Activated CD4-positive, alpha-beta T cell treated with anti-CD3 and anti-CD28 coated beads, Interleukin-2, amount 10 ng/mL, durations not matched to agents 7 days and 5 days (primary cell): ENCODE data around the gene KLK1. TPM values are rescaled to one million over a fixed set of nuclear protein-coding genes. Genes with fewer than 3 reads are reported as not detected.
"Not testable (repeated sequence)": the region's sequence is repeated elsewhere in the genome, so short reads cannot be mapped to it uniquely, and the experiment has no call there.

ENCODE experiments used
- CTCF ChIA-PET: fragments of 350-600 bp; sonication (Branson Sonifier 250); formaldehyde crosslinking; loops from one replicate; lab custom pipeline; 2021; ENCODE audit warnings: antibody characterized with exemption; lab: Charles Lee
- POLR2A ChIA-PET: fragments of 350-600 bp; sonication (Branson Sonifier 250); formaldehyde crosslinking; loops from one replicate; lab custom pipeline; 2021; ENCODE audit warnings: antibody characterized with exemption; lab: Charles Lee
- DNase-seq: peaks from one replicate; pipeline ENCODE4 v3.0.0-alpha.2; 2020
- H3K27ac Mint-ChIP-seq: one replicate; pipeline ENCODE4 v1.8.0; 2021; ENCODE audit warnings: mild to moderate bottlenecking, moderate library complexity, mixed read lengths
- H3K27me3 Mint-ChIP-seq: one replicate; pipeline ENCODE4 v1.8.0; 2021; ENCODE audit warnings: mixed read lengths
- H3K36me3 Mint-ChIP-seq: one replicate; pipeline ENCODE4 v1.8.0; 2021; ENCODE audit warnings: low read depth, mixed read lengths
- H3K4me1 Mint-ChIP-seq: one replicate; pipeline ENCODE4 v1.8.0; 2021; ENCODE audit warnings: mixed read lengths
- H3K4me3 Mint-ChIP-seq: one replicate; pipeline ENCODE4 v1.8.0; 2021; ENCODE audit warnings: mild to moderate bottlenecking, moderate library complexity, mixed read lengths
- H3K9me3 Mint-ChIP-seq: one replicate; pipeline ENCODE4 v1.8.0; 2021; ENCODE audit warnings: mixed read lengths
- total RNA-seq, 2 experiments: library from RNA; stranded (reverse); gene quantifications; one replicate each; pipeline ENCODE4 v1.2.3, GENCODE V29; 2021

The KLK1 gene
- total RNA-seq, 2 experiments from 2014 or later, result 0.75 to 1.1 TPM

- H3K27ac Mint-ChIP-seq, result no peak overlapping the region
- no peaks in the 10 kb centered on the region for H3K4me1 Mint-ChIP-seq
- no peak for DNase-seq
- peaks cover 46% of the 10 kb centered on the region for H3K27me3 Mint-ChIP-seq
- no peak overlapping the region for H3K4me3 Mint-ChIP-seq
- ChIA-PET POLR2A (no interaction called here), CTCF (interaction anchor here (0.6 kb wide), 1 partner anchor 101 kb away, joined by 3 read pairs; no protein-coding TSS in a partner anchor)
- no peaks in the 10 kb centered on the region for H3K9me3 Mint-ChIP-seq
- H3K36me3 Mint-ChIP-seq, result no peaks in the 10 kb centered on the region
Measured at GRCh38 chr19:50777261-50777660, 46.3 kb downstream of the KLK1 start.

- Mint-ChIP-seq H3K27me3 (peaks cover 46% of the 10 kb centered on the region), H3K4me1 (no peaks in the 10 kb centered on the region), H3K4me3 (no peak overlapping the region), H3K36me3 (no peaks in the 10 kb centered on the region), H3K27ac (no peak overlapping the region), H3K9me3 (no peaks in the 10 kb centered on the region)
- no peak for DNase-seq
- ChIA-PET POLR2A (interaction anchor here (0.6 kb wide), 1 partner anchor 10 kb away, joined by 5 read pairs; no protein-coding TSS in a partner anchor), CTCF (no interaction called here)
Measured at GRCh38 chr19:50776131-50776530, 47.5 kb downstream of the KLK1 start.

GRCh38 chr19:50773454-50773853 lies 50.1 kb downstream of the KLK1 start:
- H3K27me3 Mint-ChIP-seq, result peaks cover 22% of the 10 kb centered on the region
- H3K9me3 Mint-ChIP-seq, H3K27ac Mint-ChIP-seq, POLR2A ChIA-PET, H3K4me1 Mint-ChIP-seq, H3K36me3 Mint-ChIP-seq, H3K4me3 Mint-ChIP-seq, DNase-seq: not testable (repeated sequence)
- CTCF ChIA-PET, result interaction anchor here (0.6 kb wide), 1 partner anchor 28 kb away, joined by 3 read pairs; no protein-coding TSS in a partner anchor

- peaks cover 16% of the 10 kb centered on the region for H3K27me3 Mint-ChIP-seq
- DNase-seq, H3K4me1 Mint-ChIP-seq, H3K9me3 Mint-ChIP-seq, H3K4me3 Mint-ChIP-seq, CTCF ChIA-PET, H3K27ac Mint-ChIP-seq, POLR2A ChIA-PET, H3K36me3 Mint-ChIP-seq: not testable (repeated sequence)
Measured at GRCh38 chr19:50772912-50773311, 50.7 kb downstream of the KLK1 start.

GRCh38 chr19:50772476-50772875 lies 51.1 kb downstream of the KLK1 start:
- ChIA-PET CTCF (interaction anchor here (0.6 kb wide), 1 partner anchor 38 kb away, joined by 3 read pairs; no protein-coding TSS in a partner anchor), POLR2A (interaction anchor here (0.6 kb wide), 1 partner anchor 47 kb away, joined by 3 read pairs; no protein-coding TSS in a partner anchor)
- Mint-ChIP-seq H3K27me3 (peaks cover 12% of the 10 kb centered on the region), H3K4me3 (no peak overlapping the region), H3K4me1 (no peaks in the 10 kb centered on the region), H3K9me3 (no peaks in the 10 kb centered on the region), H3K36me3 (no peaks in the 10 kb centered on the region), H3K27ac (no peak overlapping the region)
- no peak for DNase-seq

GRCh38 chr19:50770888-50771287 lies 52.7 kb downstream of the KLK1 start:
- H3K9me3 Mint-ChIP-seq, result no peaks in the 10 kb centered on the region
- H3K27ac Mint-ChIP-seq, result no peak overlapping the region
- H3K27me3 Mint-ChIP-seq, result peaks cover 5% of the 10 kb centered on the region
- no peak overlapping the region for H3K4me3 Mint-ChIP-seq
- H3K36me3 Mint-ChIP-seq, result no peaks in the 10 kb centered on the region
- ChIA-PET POLR2A (no interaction called here), CTCF (no interaction called here)
- no peak for DNase-seq
- H3K4me1 Mint-ChIP-seq, result no peaks in the 10 kb centered on the region

GRCh38 chr19:50770164-50770563 lies 53.4 kb downstream of the KLK1 start, which contains the start of gene GPR32:
GPR32 (plus strand) TSS chr19:50770464; CDS start chr19:50770601, 137 bp downstream.
- CTCF ChIA-PET, H3K9me3 Mint-ChIP-seq, POLR2A ChIA-PET, H3K27me3 Mint-ChIP-seq, H3K4me3 Mint-ChIP-seq, H3K27ac Mint-ChIP-seq, H3K36me3 Mint-ChIP-seq, H3K4me1 Mint-ChIP-seq, DNase-seq: not testable (repeated sequence)

Other genes with a start within 250 kb of the KLK1 start
- gene SYT3, start 183.9 kb downstream of the KLK1 start, total RNA-seq, result not detected
- gene C19orf81, start 174.3 kb downstream of the KLK1 start, total RNA-seq, result not detected
- gene SHANK1, start 104.0 kb downstream of the KLK1 start, total RNA-seq, result not detected
- gene CLEC11A, start 100.4 kb downstream of the KLK1 start, total RNA-seq, result 1 to 10 TPM; 1.3 to 1.5 TPM
- gene GPR32, start 53.3 kb downstream of the KLK1 start, total RNA-seq, result not detected
- gene ACP4, start 33.4 kb downstream of the KLK1 start, total RNA-seq, result not detected
- not detected for gene KLK15, start 9.8 kb upstream of the KLK1 start, total RNA-seq
- gene KLK3, start 31.1 kb upstream of the KLK1 start, total RNA-seq, result not detected
- gene KLK2, start 49.7 kb upstream of the KLK1 start, total RNA-seq, result not detected
- not detected for gene KLK4, start 87.6 kb upstream of the KLK1 start, total RNA-seq
- not detected for gene KLK5, start 129.3 kb upstream of the KLK1 start, total RNA-seq
- not detected for gene KLK6, start 145.8 kb upstream of the KLK1 start, total RNA-seq
- gene KLK7, start 160.1 kb upstream of the KLK1 start, total RNA-seq, result not detected
- gene KLK8, start 177.8 kb upstream of the KLK1 start, total RNA-seq, result not detected
- not detected for gene KLK10, start 195.9 kb upstream of the KLK1 start, total RNA-seq
- gene KLK11, start 202.8 kb upstream of the KLK1 start, total RNA-seq, result not detected
- gene KLK12, start 211.2 kb upstream of the KLK1 start, total RNA-seq, result not detected
- not detected for gene KLK13, start 241.3 kb upstream of the KLK1 start, total RNA-seq